MCF 10A (cell line): ENCODE data around the gene TRPM6. TPM values are rescaled to one million over a fixed set of nuclear protein-coding genes. Genes with fewer than 3 reads are reported as not detected.
A peak's percentile ranks its signal among the peaks of the same experiment; 100 is the strongest.
"Not testable (repeated sequence)": the region's sequence is repeated elsewhere in the genome, so short reads cannot be mapped to it uniquely, and the experiment has no call there.

Source experiments
- BruUV-seq: library from RNA; stranded (reverse); fragments of 400-500 nt; replicated peaks from 2 replicates; lab custom pipeline; 2021; lab: Mats Ljungman, UMichigan
- CTCF ChIA-PET: fragments of 300-600 bp; sonication (Branson Sonifier 250); formaldehyde crosslinking; extraction: SDS; loops from one replicate; lab custom pipeline; 2021; ENCODE audit warnings: antibody characterized with exemption, inconsistent platforms; lab: Yijun Ruan, JAX
- POLR2A ChIA-PET: fragments of 300-600, 350-650 bp; sonication (Branson Sonifier 250); formaldehyde crosslinking; extraction: SDS; loops from one replicate; lab custom pipeline; 2020; ENCODE audit warnings: antibody characterized with exemption, inconsistent platforms; lab: Yijun Ruan, JAX
- DNase-seq: peaks from one replicate; pipeline ENCODE4 v3.0.0-alpha.2; 2018; ENCODE audit not compliant: unreplicated experiment
- H3K27ac Mint-ChIP-seq: one replicate; pipeline ENCODE4 v1.8.0; 2022; ENCODE audit warnings: mild to moderate bottlenecking, low read depth, mixed read lengths; ENCODE audit not compliant: unreplicated experiment
- H3K27me3 Mint-ChIP-seq: one replicate; pipeline ENCODE4 v1.8.0; 2022; ENCODE audit warnings: mixed read lengths; ENCODE audit not compliant: insufficient read depth, unreplicated experiment
- H3K36me3 Mint-ChIP-seq: one replicate; pipeline ENCODE4 v1.8.0; 2022; ENCODE audit warnings: mild to moderate bottlenecking, moderate library complexity, mixed read lengths; ENCODE audit not compliant: insufficient read depth, unreplicated experiment
- H3K4me1 Mint-ChIP-seq: one replicate; pipeline ENCODE4 v1.8.0; 2022; ENCODE audit warnings: mixed read lengths; ENCODE audit not compliant: insufficient read depth, unreplicated experiment
- H3K4me3 Mint-ChIP-seq: one replicate; pipeline ENCODE4 v1.8.0; 2022; ENCODE audit warnings: mild to moderate bottlenecking, moderate library complexity, mixed read lengths; ENCODE audit not compliant: unreplicated experiment
- H3K9me3 Mint-ChIP-seq: one replicate; pipeline ENCODE4 v1.8.0; 2022; ENCODE audit warnings: mixed read lengths; ENCODE audit not compliant: unreplicated experiment
- CTCF ChIP-seq: fragments of 200-600 bp; IDR thresholded peaks from one replicate; pipeline ENCODE4 v1.8.0; 2022; ENCODE audit warnings: antibody characterized with exemption, mild to moderate bottlenecking; ENCODE audit not compliant: unreplicated experiment
- intact Hi-C: fragments of 100-400 bp; cut with micrococcal nuclease; formaldehyde crosslinking; loops from 2 replicates; pipeline ENCODE4 v1.14.1; 2022
- total RNA-seq: library from RNA; stranded (reverse); gene quantifications from 2 replicates; pipeline ENCODE4 v1.2.3, GENCODE V29; 2022

Gene TRPM6
- total RNA-seq, 1 experiment from 2014 or later: not detected

GRCh38 chr9:74901001-74901400, 13.3 kb upstream of the TRPM6 start:
- H3K36me3 Mint-ChIP-seq: no peaks in the 10 kb centered on the region
- no peaks in the 10 kb centered on the region for H3K9me3 Mint-ChIP-seq
- no peaks in the 10 kb centered on the region for H3K27me3 Mint-ChIP-seq
- ChIA-PET CTCF (no interaction called here), POLR2A (no interaction called here)
- H3K4me3 Mint-ChIP-seq: no peak overlapping the region
- no TSS peak for BruUV-seq
- DNase-seq: no peak
- no peak for TF ChIP-seq CTCF
- H3K4me1 Mint-ChIP-seq: no peaks in the 10 kb centered on the region
- intact Hi-C loops: no loop called here
- no peak overlapping the region for H3K27ac Mint-ChIP-seq

- CTCF ChIA-PET, intact Hi-C loops, H3K4me3 Mint-ChIP-seq, H3K9me3 Mint-ChIP-seq, DNase-seq, BruUV-seq, H3K36me3 Mint-ChIP-seq, H3K4me1 Mint-ChIP-seq, POLR2A ChIA-PET, H3K27ac Mint-ChIP-seq, H3K27me3 Mint-ChIP-seq: not testable (repeated sequence)
Measured at GRCh38 chr9:74888449-74888848, 728 bp upstream of the TRPM6 start.

- Mint-ChIP-seq H3K4me1 (peaks cover 9% of the 10 kb centered on the region), H3K27ac (no peak overlapping the region), H3K4me3 (peak overlapping the region; percentile 84), H3K36me3 (no peaks in the 10 kb centered on the region), H3K9me3 (no peaks in the 10 kb centered on the region), H3K27me3 (no peaks in the 10 kb centered on the region)
- no peak for DNase-seq
- TF ChIP-seq CTCF: no peak
- no TSS peak for BruUV-seq
- ChIA-PET POLR2A (interaction anchor here (0.7 to 1.1 kb wide), 3 partner anchors 33 to 64 kb away, joined by 3 read pairs; no protein-coding TSS in a partner anchor), CTCF (interaction anchor here (0.5 to 2.4 kb wide), 3 partner anchors 65 to 110 kb away, joined by 4 to 11 read pairs (median 5); partner anchors contain the start of gene C9orf40)
- intact Hi-C loops: no loop called here
Measured at GRCh38 chr9:74887981-74888370, 255 bp upstream of the TRPM6 start.

- Mint-ChIP-seq H3K9me3 (peaks cover 7% of the 10 kb centered on the region), H3K36me3 (no peaks in the 10 kb centered on the region), H3K4me3 (no peak overlapping the region), H3K4me1 (no peaks in the 10 kb centered on the region), H3K27ac (no peak overlapping the region), H3K27me3 (peaks cover 11% of the 10 kb centered on the region)
- no peak for TF ChIP-seq CTCF
- BruUV-seq: no TSS peak
- no peak for DNase-seq
- intact Hi-C loops: loop anchor here (10.0 kb wide), 1 partner anchor 58 kb away; no protein-coding TSS in a partner anchor
- ChIA-PET CTCF (interaction anchor here (0.6 kb wide), 1 partner anchor 123 kb away, joined by 3 read pairs; no protein-coding TSS in a partner anchor), POLR2A (no interaction called here)
Measured at GRCh38 chr9:74876382-74876949, 11.3 kb downstream of the TRPM6 start.
